Sigmoid colon (tissue), 4 donors: ENCODE results near the gene POM121C.
"Not testable (repeated sequence)": the region's sequence is repeated elsewhere in the genome, so short reads cannot be mapped to it uniquely, and the experiment has no call there.

ENCODE experiments used
- POLR2A ChIP-seq, 2 donors: fragments of 450-650 bp; IDR thresholded peaks; one replicate each; pipeline ENCODE4 v1.6.1; 2016; ENCODE audit warnings: antibody characterized with exemption in 2 of 2, mild to moderate bottlenecking in 2 of 2, moderate library complexity in 2 of 2
- POLR2AphosphoS5 ChIP-seq, 4 donors: sonication (generic); formaldehyde crosslinking; IDR thresholded peaks; one replicate each; pipeline ENCODE4 v1.6.1; 2017; ENCODE audit warnings: antibody characterized with exemption in 4 of 4
- TF ChIP-seq, protein P1 (sequence below), 4 experiments: fragments of 450-650 bp in 3 of 4; fragments of 200-600 bp in 1 of 4; IDR thresholded peaks; one replicate each; pipeline ENCODE4 v1.5.1; 2016 to 2019; ENCODE audit warnings: antibody characterized with exemption in 4 of 4, mild to moderate bottlenecking in 3 of 4, moderate library complexity in 2 of 4

DNA sequence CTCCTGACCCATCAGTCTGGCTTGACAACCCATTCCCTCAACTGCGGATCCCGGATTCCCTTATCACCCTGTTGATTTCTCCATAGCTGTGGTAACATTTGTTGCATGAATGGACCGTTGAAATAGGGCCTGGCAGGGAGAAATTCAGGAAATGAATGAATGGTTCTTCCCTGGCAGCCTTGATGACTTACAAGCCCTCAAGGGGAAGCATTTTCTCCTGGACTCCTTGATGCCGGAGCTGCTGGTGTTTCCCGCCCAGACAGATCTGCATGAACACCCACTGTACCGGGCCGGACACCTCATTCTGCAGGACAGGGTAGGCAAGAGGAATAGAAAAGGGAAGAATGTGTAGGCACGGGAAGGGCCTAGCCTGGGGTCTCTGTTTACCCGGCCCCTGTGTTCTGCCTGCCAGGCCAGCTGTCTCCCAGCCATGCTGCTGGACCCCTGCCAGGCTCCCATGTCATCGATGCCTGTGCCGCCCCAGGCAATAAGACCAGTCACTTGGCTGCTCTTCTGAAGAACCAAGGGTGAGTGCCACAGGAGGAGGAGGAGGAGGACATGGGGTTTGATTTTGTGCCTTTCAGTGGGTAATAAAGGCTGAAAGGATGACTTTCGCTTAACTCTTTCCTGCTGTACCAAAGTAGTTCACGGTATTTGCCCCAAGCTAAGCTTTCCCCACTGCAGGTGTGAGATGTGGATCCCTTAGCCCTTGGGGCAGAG, 71.2 kb downstream of the POM121C start:
- TF ChIP-seq, protein P1, sequence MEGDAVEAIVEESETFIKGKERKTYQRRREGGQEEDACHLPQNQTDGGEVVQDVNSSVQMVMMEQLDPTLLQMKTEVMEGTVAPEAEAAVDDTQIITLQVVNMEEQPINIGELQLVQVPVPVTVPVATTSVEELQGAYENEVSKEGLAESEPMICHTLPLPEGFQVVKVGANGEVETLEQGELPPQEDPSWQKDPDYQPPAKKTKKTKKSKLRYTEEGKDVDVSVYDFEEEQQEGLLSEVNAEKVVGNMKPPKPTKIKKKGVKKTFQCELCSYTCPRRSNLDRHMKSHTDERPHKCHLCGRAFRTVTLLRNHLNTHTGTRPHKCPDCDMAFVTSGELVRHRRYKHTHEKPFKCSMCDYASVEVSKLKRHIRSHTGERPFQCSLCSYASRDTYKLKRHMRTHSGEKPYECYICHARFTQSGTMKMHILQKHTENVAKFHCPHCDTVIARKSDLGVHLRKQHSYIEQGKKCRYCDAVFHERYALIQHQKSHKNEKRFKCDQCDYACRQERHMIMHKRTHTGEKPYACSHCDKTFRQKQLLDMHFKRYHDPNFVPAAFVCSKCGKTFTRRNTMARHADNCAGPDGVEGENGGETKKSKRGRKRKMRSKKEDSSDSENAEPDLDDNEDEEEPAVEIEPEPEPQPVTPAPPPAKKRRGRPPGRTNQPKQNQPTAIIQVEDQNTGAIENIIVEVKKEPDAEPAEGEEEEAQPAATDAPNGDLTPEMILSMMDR (IDR thresholded peaks at IDR 0.05): not testable (repeated sequence)
- TF ChIP-seq POLR2AphosphoS5, POLR2A (IDR thresholded peaks at IDR 0.05): not testable (repeated sequence)
